Kidney (tissue), 14 donors: Measurements from ENCODE around the gene PRRT1. TPM values are rescaled to one million over a fixed set of nuclear protein-coding genes. Genes with fewer than 3 reads are reported as not detected.
A peak's percentile ranks its signal among the peaks of the same experiment; 100 is the strongest.

ENCODE experiments used
- DNase-seq, 5 donors: peaks; one replicate each; pipeline ENCODE4 v3.0.0-alpha.2; 2013 to 2020
- FAIRE-seq: peaks from 2 replicates; lab custom pipeline; 2012; peaks lifted over from hg19 to GRCh38; lab: Jason Lieb, UNC
- H3K27ac ChIP-seq, 2 donors: one replicate each; pipeline ENCODE4 v1.7.0; 2013; ENCODE audit warnings: low read depth in 2 of 2, low read length in 2 of 2, inconsistent platforms in 1 of 2
- H3K27me3 ChIP-seq: one replicate; pipeline ENCODE4 v1.7.1; 2013; ENCODE audit warnings: low read length, inconsistent platforms; ENCODE audit not compliant: control insufficient read depth, insufficient read depth
- H3K36me3 ChIP-seq, 3 donors: one replicate each; pipeline versions ENCODE4 v1.7.0 to v1.7.1; 2013; ENCODE audit warnings: low read length in 3 of 3, control low read depth in 1 of 3, inconsistent platforms in 1 of 3; ENCODE audit not compliant: insufficient read depth in 3 of 3, control insufficient read depth in 2 of 3
- H3K4me1 ChIP-seq, 3 donors: one replicate each; pipeline versions ENCODE4 v1.7.0 to v1.7.1; 2013; ENCODE audit warnings: low read length in 3 of 3, inconsistent platforms in 1 of 3, low read depth in 1 of 3; ENCODE audit not compliant: control insufficient read depth in 2 of 3, insufficient read depth in 2 of 3
- H3K4me3 ChIP-seq, 3 donors: one replicate each; pipeline versions ENCODE4 v1.7.0 to v1.8.1; 2013; ENCODE audit warnings: low read length in 3 of 3, control low read depth in 1 of 3, inconsistent platforms in 1 of 3
- H3K9ac ChIP-seq, 3 donors: one replicate each; pipeline versions ENCODE4 v1.7.0 to v1.7.1; 2013; ENCODE audit warnings: low read length in 3 of 3, control low read depth in 1 of 3, inconsistent platforms in 1 of 3
- H3K9me3 ChIP-seq, 3 donors: one replicate each; pipeline versions ENCODE4 v1.7.0 to v1.7.1; 2013; ENCODE audit warnings: low read length in 3 of 3, control low read depth in 1 of 3, inconsistent platforms in 1 of 3; ENCODE audit not compliant: control insufficient read depth in 2 of 3, insufficient read depth in 1 of 3
- intact Hi-C: fragments of 100-400 bp; cut with DNase I; formaldehyde crosslinking; loops from one replicate; pipeline ENCODE4 v1.11.1; 2022
- polyA plus RNA-seq: library from polyadenylated mRNA; stranded (reverse); fragments of 350-450 nt; fragmentation: Illumina TruSeq; extraction: RNeasy Lipid Tissue Mini Kit (QIAGEN cat#74804); gene quantifications from one replicate; pipeline ENCODE4 v1.2.3, GENCODE V29; 2014; ENCODE audit warnings: low read depth, low replicate concordance; ENCODE audit not compliant: insufficient read depth
- total RNA-seq: library from RNA; stranded (reverse); fragmentation: NEBNext Ultra II Directional; extraction: Animal tissue kit (Norgen Biotek cat#: 25700); gene quantifications from one replicate; pipeline ENCODE4 v1.2.1, GENCODE V29; 2021
- TF ChIP-seq, protein P1 (sequence below): IDR thresholded peaks from 3 replicates; pipeline ENCODE4 v1.5.1; 2012; ENCODE audit warnings: mild to moderate bottlenecking, moderate library complexity, borderline replicate concordance; ENCODE audit not compliant: insufficient read depth; ENCODE audit errors: extremely low read depth
- donor health status: control.
- donor health status: control.
- donor health status: control.
- donor health status: control.
- donor health status: control.
- donor health status: DM: yes; HTN: yes; CAD: no.
- donor health status: Normal renal cell carcinoma (clear cell type).

PRRT1 gene
- total and polyA plus RNA-seq, 2 donors from 2014 or later, result 2.4 to 4.0 TPM

DNA sequence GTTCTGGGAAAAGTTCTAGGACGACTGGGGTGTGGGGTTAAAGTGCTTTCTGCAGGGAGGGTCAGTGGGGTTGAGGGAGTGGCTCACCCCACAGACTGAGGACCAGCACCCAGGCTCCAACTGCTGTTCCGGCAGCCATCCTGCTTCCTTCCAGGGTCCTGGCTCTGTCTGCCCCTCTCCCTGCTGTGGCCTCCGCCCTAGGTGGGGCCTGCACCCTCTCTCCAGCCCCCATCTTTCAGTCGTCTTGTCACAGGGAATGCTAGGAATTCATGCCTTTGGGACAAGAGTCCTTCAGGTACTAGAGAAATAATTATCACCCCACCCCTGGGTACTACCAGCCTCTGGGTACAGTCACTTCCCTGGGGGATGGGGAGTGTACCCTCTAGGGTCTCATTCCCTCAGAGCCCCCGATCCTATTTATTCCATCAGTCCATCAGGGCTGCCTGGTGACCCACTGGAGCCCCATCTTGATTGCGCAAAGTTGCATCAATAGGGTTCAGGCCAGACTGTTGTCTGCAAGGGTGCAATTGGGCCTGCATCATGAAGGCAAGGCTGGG lies 32.4 kb upstream of the PRRT1 start, which contains the start of gene AGER:
Gene AGER (minus strand): TSS at position 170 of the 557 bp plus-strand sequence. CDS start 31 bp downstream, at position 139.
- peaks cover 2 to 19% (median 9%) of the 10 kb centered on the region in 3 donors for H3K4me1 ChIP-seq
- H3K27me3 ChIP-seq, result no peaks in the 10 kb centered on the region
- H3K9me3 ChIP-seq, result no peaks in the 10 kb centered on the region
- H3K36me3 ChIP-seq, result peaks cover 6 to 26% (median 8%) of the 10 kb centered on the region in 3 donors
- DNase-seq, result peak in 2 of 5 donors; percentile 36 to 46
- peak within 1 kb of the TSS in 1 of 2 donors; percentile 52 for H3K27ac ChIP-seq
- FAIRE-seq, result no peak
- H3K4me3 ChIP-seq, result no peak within 1 kb of the TSS
- intact Hi-C loops, result no loop called here
- no peak within 1 kb of the TSS for H3K9ac ChIP-seq
- TF ChIP-seq, protein P1, sequence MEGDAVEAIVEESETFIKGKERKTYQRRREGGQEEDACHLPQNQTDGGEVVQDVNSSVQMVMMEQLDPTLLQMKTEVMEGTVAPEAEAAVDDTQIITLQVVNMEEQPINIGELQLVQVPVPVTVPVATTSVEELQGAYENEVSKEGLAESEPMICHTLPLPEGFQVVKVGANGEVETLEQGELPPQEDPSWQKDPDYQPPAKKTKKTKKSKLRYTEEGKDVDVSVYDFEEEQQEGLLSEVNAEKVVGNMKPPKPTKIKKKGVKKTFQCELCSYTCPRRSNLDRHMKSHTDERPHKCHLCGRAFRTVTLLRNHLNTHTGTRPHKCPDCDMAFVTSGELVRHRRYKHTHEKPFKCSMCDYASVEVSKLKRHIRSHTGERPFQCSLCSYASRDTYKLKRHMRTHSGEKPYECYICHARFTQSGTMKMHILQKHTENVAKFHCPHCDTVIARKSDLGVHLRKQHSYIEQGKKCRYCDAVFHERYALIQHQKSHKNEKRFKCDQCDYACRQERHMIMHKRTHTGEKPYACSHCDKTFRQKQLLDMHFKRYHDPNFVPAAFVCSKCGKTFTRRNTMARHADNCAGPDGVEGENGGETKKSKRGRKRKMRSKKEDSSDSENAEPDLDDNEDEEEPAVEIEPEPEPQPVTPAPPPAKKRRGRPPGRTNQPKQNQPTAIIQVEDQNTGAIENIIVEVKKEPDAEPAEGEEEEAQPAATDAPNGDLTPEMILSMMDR, result no peak

DNA sequence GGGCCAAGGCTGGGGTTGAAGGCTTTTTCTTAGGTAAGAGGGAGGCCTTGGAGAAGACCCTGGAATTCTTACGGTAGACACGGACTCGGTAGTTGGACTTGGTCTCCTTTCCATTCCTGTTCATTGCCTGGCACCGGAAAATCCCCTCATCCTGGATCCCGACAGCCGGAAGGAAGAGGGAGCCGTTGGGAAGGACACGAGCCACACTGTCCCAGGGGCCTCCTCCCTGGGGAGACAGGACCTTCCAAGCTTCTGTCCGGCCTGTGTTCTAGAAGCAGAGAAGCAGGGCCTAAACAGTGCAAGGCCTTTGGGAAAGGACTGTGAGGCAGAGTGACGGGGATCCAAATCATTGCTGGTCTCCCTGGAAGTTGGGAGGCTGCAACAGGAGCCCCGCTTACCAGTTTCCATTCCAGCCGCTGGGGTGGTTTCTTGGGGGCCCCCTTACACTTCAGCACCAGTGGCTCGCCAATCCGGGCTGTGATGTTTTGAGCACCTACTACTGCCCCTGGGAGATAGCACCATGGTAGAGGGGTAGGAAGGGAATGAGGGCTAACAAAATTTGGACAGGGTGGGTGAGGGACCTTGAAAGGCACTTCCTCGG lies 31.8 kb upstream of the PRRT1 start:
- Histone ChIP-seq H3K27ac (peak overlapping the region in 1 of 2 donors; percentile 52), H3K27me3 (no peaks in the 10 kb centered on the region), H3K4me1 (peaks cover 3 to 19% (median 15%) of the 10 kb centered on the region in 3 donors), H3K4me3 (no peak overlapping the region), H3K9ac (no peak overlapping the region), H3K36me3 (peaks cover 6 to 26% (median 8%) of the 10 kb centered on the region in 3 donors), H3K9me3 (no peaks in the 10 kb centered on the region)
- intact Hi-C loops, result no loop called here
- FAIRE-seq (no peak), DNase-seq (peak in 1 of 5 donors; percentile 46)
- TF ChIP-seq, protein P1, result no peak

DNA sequence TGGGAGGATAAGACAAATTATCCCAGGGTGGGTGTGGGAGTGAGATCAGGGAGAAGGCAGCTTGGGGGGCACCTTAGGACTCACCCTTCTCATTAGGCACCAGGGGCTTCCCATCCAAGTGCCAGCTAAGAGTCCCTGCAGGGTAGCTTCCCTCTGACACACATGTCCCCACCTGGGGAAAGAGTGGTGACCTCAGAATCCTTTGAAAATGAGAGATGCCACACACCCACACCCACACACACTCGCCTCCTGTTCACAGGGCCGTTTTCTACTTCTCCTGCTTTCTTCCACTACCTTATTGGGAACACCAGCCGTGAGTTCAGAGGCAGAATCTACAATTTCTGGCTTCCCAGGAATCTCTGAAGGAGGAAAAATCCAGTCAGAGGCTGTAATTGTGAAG lies 31.3 kb upstream of the PRRT1 start:
- H3K27ac ChIP-seq, result peak overlapping the region in 1 of 2 donors; percentile 48
- H3K36me3 ChIP-seq, result peaks cover 6 to 26% (median 8%) of the 10 kb centered on the region in 3 donors

More for the DNA sequence above, 31.3 kb upstream of the PRRT1 start:
- TF ChIP-seq, protein P1, result no peak
- no peaks in the 10 kb centered on the region for H3K9me3 ChIP-seq
- intact Hi-C loops, result no loop called here
- no peak overlapping the region for H3K9ac ChIP-seq
- FAIRE-seq, result no peak
- no peaks in the 10 kb centered on the region for H3K27me3 ChIP-seq
- peak in 1 of 5 donors; percentile 18 for DNase-seq
- H3K4me3 ChIP-seq, result no peak overlapping the region
- H3K4me1 ChIP-seq, result peaks cover 3 to 15% (median 15%) of the 10 kb centered on the region in 3 donors
